Panc1 (cell line): ENCODE measurements around the gene TNIP1. TPM values are rescaled to one million over a fixed set of nuclear protein-coding genes. Genes with fewer than 3 reads are reported as not detected.

Experiments used
- ATAC-seq: fragments of 200-7000 bp; cut with Tn5 transposase; 2 replicates; pipeline ENCODE4 v1.9.1; 2020; ENCODE audit warnings: mild to moderate bottlenecking, moderate library complexity
- BruUV-seq: library from RNA; stranded (reverse); fragments of 400-500 nt; replicated peaks from 2 replicates; lab custom pipeline; 2021; lab: Mats Ljungman, UMichigan
- CTCF ChIA-PET: fragments of 300-600 bp; sonication (Branson Sonifier 250); formaldehyde crosslinking; loops from one replicate; lab custom pipeline; 2022; ENCODE audit warnings: antibody characterized with exemption; lab: Charles Lee
- POLR2A ChIA-PET: fragments of 300-600 bp; sonication (Branson Sonifier 250); formaldehyde crosslinking; loops from one replicate; lab custom pipeline; 2022; ENCODE audit warnings: antibody characterized with exemption; lab: Charles Lee
- DNase-seq: peaks from one replicate; pipeline ENCODE4 v3.0.0-alpha.2; 2010; ENCODE audit warnings: low read depth, low spot score
- H3K27ac ChIP-seq: 2 replicates; pipeline ENCODE4 v1.5.1; 2011; ENCODE audit warnings: mild to moderate bottlenecking, low read length, inconsistent platforms
- H3K27me3 ChIP-seq: fragments of 200-500 bp; sonication (Bioruptor generic); 2 replicates; pipeline ENCODE4 v1.6.0; 2014; ENCODE audit warnings: low read length, inconsistent platforms; ENCODE audit not compliant: control insufficient read depth, insufficient read depth
- H3K36me3 ChIP-seq: fragments of 200-500 bp; sonication (Bioruptor generic); 2 replicates; pipeline ENCODE4 v1.5.1; 2014; ENCODE audit warnings: inconsistent platforms, mild to moderate bottlenecking, low read length, moderate library complexity; ENCODE audit not compliant: control insufficient read depth, insufficient read depth
- H3K4me1 ChIP-seq: 2 replicates; pipeline ENCODE4 v1.5.1; 2011; ENCODE audit warnings: inconsistent platforms, mild to moderate bottlenecking, low read length, moderate library complexity; ENCODE audit not compliant: control insufficient read depth, insufficient read depth
- H3K4me3 ChIP-seq, 2 experiments: 2 replicates each; pipeline ENCODE4 v1.5.1; 2011 to 2012; ENCODE audit warnings: low read depth in 2 of 2, low read length in 2 of 2, mild to moderate bottlenecking in 2 of 2, inconsistent platforms in 1 of 2, moderate library complexity in 1 of 2
- H3K9me3 ChIP-seq: fragments of 200-500 bp; sonication (Bioruptor generic); 2 replicates; pipeline ENCODE4 v1.5.1; 2014; ENCODE audit warnings: low read depth, mild to moderate bottlenecking, inconsistent platforms, low read length, moderate library complexity; ENCODE audit not compliant: control insufficient read depth, insufficient read depth
- CTCF ChIP-seq: fragments of 450-650 bp; IDR thresholded peaks from 2 replicates; pipeline ENCODE4 v1.5.1; 2017; ENCODE audit warnings: mild to moderate bottlenecking
- POLR2AphosphoS5 ChIP-seq: IDR thresholded peaks from 2 replicates; pipeline ENCODE4 v1.6.1; 2012; ENCODE audit warnings: mild to moderate bottlenecking, low read depth, low read length, moderate library complexity
- REST ChIP-seq, 2 experiments: IDR thresholded peaks; 2 replicates each; pipeline ENCODE4 v1.6.1; 2011 to 2012; ENCODE audit warnings: low read depth in 2 of 2, control low read depth in 1 of 2, low read length in 1 of 2, mild to moderate bottlenecking in 1 of 2, moderate library complexity in 1 of 2; ENCODE audit not compliant: insufficient read depth in 1 of 2
- SIN3A ChIP-seq: IDR thresholded peaks from 2 replicates; pipeline ENCODE4 v1.6.1; 2012; ENCODE audit warnings: low read depth, mild to moderate bottlenecking, low read length, moderate library complexity, borderline replicate concordance; ENCODE audit not compliant: insufficient read depth
- TCF7L2 ChIP-seq: IDR thresholded peaks from 2 replicates; pipeline ENCODE4 v1.6.1; 2011; ENCODE audit warnings: mild to moderate bottlenecking, low read depth, low read length, inconsistent platforms
- in situ Hi-C: cut with HindIII; loops from 2 replicates; pipeline ENCODE4 v1.10.0; 2016; ENCODE audit warnings: low sequenced_read_pairs, low pct_unique_long_range_greater_than_20kb
- intact Hi-C: fragments of 100-400 bp; cut with micrococcal nuclease; formaldehyde crosslinking; loops from one replicate; pipeline ENCODE4 v1.10.0; 2022; ENCODE audit not compliant: unreplicated experiment
- total RNA-seq: library from RNA; stranded (reverse); gene quantifications from one replicate; pipeline ENCODE4 v1.2.1, GENCODE V29; 2021; ENCODE audit not compliant: unreplicated experiment

TNIP1 gene
- total RNA-seq, 1 experiment from 2014 or later: 81.9 TPM

GRCh38 chr5:151052836-151053235 lies 28.0 kb downstream of the TNIP1 start:
- Histone ChIP-seq H3K9me3 (no peaks in the 10 kb centered on the region), H3K36me3 (peaks cover 2% of the 10 kb centered on the region; the same call in 1 of the 2 replicates), H3K4me1 (no peaks in the 10 kb centered on the region), H3K27me3 (no peaks in the 10 kb centered on the region), H3K27ac (no peak overlapping the region), H3K4me3 (no peak overlapping the region)
- no TSS peak for BruUV-seq
- in situ Hi-C loops (no loop called here), intact Hi-C loops (loop anchor here (5.0 kb wide), 1 partner anchor 114 kb away; no protein-coding TSS in a partner anchor)
- TF ChIP-seq REST (IDR thresholded peaks at IDR 0.05; ENCODE audit: insufficient read depth in 1 of 2, low read depth in 2 of 2, low read length in 1 of 2) (no peak), SIN3A (no peak), CTCF (no peak), TCF7L2 (no peak), POLR2AphosphoS5 (no peak)
- no peak for ATAC-seq
- POLR2A ChIA-PET: no interaction called here
- CTCF ChIA-PET: interaction anchor here (0.7 to 2.1 kb wide), 2 partner anchors 59 to 63 kb away, joined by 10 to 56 read pairs; no protein-coding TSS in a partner anchor
- DNase-seq: no peak

GRCh38 chr5:151051931-151052608 lies 28.8 kb downstream of the TNIP1 start:
- ChIA-PET CTCF (interaction anchor here (0.6 to 2.1 kb wide), 6 partner anchors 10 to 113 kb away, joined by 3 to 56 read pairs (median 3); no protein-coding TSS in a partner anchor), POLR2A (no interaction called here)
- H3K9me3 ChIP-seq: no peaks in the 10 kb centered on the region
- no TSS peak for BruUV-seq
- no peak for DNase-seq
- in situ Hi-C loops: no loop called here
- H3K4me1 ChIP-seq: no peaks in the 10 kb centered on the region
- TF ChIP-seq TCF7L2 (no peak), CTCF (no peak), REST (IDR thresholded peaks at IDR 0.05; ENCODE audit: insufficient read depth in 1 of 2, low read depth in 2 of 2, low read length in 1 of 2) (no peak), SIN3A (no peak)
- intact Hi-C loops: loop anchor here (1.0 to 5.0 kb wide), 2 partner anchors 63 to 115 kb away; no protein-coding TSS in a partner anchor
- peak; percentile 27 for ATAC-seq
- H3K4me3 ChIP-seq: no peak overlapping the region
- peaks cover 2% of the 10 kb centered on the region; the same call in 1 of the 2 replicates for H3K36me3 ChIP-seq
- no peak overlapping the region for H3K27ac ChIP-seq
- H3K27me3 ChIP-seq: no peaks in the 10 kb centered on the region
